GM12872 (cell line): ENCODE measurements around the gene ZNF774.

Source experiments
- CTCF ChIP-seq: IDR thresholded peaks from 3 replicates; pipeline ENCODE4 v1.5.1; 2011; ENCODE audit warnings: low read depth, mild to moderate bottlenecking, low read length, moderate library complexity; ENCODE audit not compliant: insufficient read depth

ZNF774 gene

GRCh38 chr15:90382320-90382719 lies 30.2 kb downstream of the ZNF774 start:
- no peak for TF ChIP-seq CTCF

GRCh38 chr15:90386221-90386620 lies 34.1 kb downstream of the ZNF774 start:
- no peak for TF ChIP-seq CTCF

- TF ChIP-seq CTCF: no peak
These were observed 35.7 kb downstream of the ZNF774 start, which contains the start of gene IQGAP1 for GRCh38 chr15:90387534-90388461. TSS of gene IQGAP1 (plus strand) at chr15:90388242. CDS start at chr15:90388342, 100 bp downstream.

- TF ChIP-seq CTCF: no peak
These were observed 36.6 kb downstream of the ZNF774 start for GRCh38 chr15:90388462-90389380.

GRCh38 chr15:90389513-90389912 lies 37.4 kb downstream of the ZNF774 start:
- TF ChIP-seq CTCF: no peak

- no peak for TF ChIP-seq CTCF
These were observed 41.0 kb downstream of the ZNF774 start for GRCh38 chr15:90393040-90393439.

- no peak for TF ChIP-seq CTCF
These were observed 42.0 kb downstream of the ZNF774 start for GRCh38 chr15:90394074-90394473.
